NB4 (cell line): Measurements from ENCODE around the gene DNAH8.

Source experiments
- MYC ChIP-seq: IDR thresholded peaks from 2 replicates; pipeline ENCODE4 v1.6.1; 2011; ENCODE audit warnings: low read depth, low read length
- POLR2A ChIP-seq: IDR thresholded peaks from 2 replicates; pipeline ENCODE4 v1.6.1; 2011; ENCODE audit warnings: mild to moderate bottlenecking; ENCODE audit not compliant: insufficient read length; ENCODE audit errors: extremely low read depth
- TF ChIP-seq, protein P1 (sequence below): IDR thresholded peaks from one replicate; pipeline ENCODE4 v1.5.1; 2012; ENCODE audit warnings: low read depth, low read length
- TF ChIP-seq, protein P2 (sequence below): IDR thresholded peaks from 2 replicates; pipeline ENCODE4 v1.6.1; 2011; ENCODE audit warnings: low read depth, low read length

GRCh38 chr6:39079197-39080125 is 364.4 kb downstream of the DNAH8 start:
- TF ChIP-seq, protein P1, sequence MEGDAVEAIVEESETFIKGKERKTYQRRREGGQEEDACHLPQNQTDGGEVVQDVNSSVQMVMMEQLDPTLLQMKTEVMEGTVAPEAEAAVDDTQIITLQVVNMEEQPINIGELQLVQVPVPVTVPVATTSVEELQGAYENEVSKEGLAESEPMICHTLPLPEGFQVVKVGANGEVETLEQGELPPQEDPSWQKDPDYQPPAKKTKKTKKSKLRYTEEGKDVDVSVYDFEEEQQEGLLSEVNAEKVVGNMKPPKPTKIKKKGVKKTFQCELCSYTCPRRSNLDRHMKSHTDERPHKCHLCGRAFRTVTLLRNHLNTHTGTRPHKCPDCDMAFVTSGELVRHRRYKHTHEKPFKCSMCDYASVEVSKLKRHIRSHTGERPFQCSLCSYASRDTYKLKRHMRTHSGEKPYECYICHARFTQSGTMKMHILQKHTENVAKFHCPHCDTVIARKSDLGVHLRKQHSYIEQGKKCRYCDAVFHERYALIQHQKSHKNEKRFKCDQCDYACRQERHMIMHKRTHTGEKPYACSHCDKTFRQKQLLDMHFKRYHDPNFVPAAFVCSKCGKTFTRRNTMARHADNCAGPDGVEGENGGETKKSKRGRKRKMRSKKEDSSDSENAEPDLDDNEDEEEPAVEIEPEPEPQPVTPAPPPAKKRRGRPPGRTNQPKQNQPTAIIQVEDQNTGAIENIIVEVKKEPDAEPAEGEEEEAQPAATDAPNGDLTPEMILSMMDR: no peak
- TF ChIP-seq POLR2A (no peak), MYC (no peak)
- TF ChIP-seq, protein P2, sequence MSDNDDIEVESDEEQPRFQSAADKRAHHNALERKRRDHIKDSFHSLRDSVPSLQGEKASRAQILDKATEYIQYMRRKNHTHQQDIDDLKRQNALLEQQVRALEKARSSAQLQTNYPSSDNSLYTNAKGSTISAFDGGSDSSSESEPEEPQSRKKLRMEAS: no peak
